Measurements from ENCODE around the gene PCDHA13.
A peak's percentile ranks its signal among the peaks of the same experiment; 100 is the strongest.
"Not testable (repeated sequence)": the region's sequence is repeated elsewhere in the genome, so short reads cannot be mapped to it uniquely, and the experiment has no call there.

PCDHA13 gene, protein sequence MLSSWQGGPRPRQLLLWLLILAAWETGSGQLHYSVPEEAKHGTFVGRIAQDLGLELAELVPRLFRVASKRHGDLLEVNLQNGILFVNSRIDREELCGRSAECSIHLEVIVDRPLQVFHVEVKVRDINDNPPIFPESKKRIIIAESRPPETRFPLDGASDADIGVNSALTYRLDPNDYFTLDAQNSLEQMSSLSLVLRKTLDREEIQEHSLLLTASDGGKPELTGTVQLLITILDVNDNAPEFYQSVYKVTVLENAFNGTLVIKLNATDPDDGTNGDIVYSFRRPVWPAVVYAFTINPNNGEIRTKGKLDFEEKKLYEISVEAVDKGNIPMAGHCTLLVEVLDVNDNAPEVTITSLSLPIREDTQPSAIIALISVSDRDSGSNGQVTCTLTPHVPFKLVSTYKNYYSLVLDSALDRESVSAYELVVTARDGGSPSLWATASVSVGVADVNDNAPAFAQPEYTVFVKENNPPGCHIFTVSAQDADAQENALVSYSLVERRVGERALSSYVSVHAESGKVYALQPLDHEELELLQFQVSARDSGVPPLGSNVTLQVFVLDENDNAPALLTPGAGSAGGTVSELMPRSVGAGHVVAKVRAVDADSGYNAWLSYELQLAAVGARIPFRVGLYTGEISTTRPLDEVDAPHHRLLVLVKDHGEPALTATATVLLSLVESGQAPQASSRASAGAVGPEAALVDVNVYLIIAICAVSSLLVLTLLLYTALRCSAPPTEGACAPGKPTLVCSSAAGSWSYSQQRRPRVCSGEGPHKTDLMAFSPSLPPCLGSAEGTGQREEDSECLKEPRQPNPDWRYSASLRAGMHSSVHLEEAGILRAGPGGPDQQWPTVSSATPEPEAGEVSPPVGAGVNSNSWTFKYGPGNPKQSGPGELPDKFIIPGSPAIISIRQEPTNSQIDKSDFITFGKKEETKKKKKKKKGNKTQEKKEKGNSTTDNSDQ

DNA sequence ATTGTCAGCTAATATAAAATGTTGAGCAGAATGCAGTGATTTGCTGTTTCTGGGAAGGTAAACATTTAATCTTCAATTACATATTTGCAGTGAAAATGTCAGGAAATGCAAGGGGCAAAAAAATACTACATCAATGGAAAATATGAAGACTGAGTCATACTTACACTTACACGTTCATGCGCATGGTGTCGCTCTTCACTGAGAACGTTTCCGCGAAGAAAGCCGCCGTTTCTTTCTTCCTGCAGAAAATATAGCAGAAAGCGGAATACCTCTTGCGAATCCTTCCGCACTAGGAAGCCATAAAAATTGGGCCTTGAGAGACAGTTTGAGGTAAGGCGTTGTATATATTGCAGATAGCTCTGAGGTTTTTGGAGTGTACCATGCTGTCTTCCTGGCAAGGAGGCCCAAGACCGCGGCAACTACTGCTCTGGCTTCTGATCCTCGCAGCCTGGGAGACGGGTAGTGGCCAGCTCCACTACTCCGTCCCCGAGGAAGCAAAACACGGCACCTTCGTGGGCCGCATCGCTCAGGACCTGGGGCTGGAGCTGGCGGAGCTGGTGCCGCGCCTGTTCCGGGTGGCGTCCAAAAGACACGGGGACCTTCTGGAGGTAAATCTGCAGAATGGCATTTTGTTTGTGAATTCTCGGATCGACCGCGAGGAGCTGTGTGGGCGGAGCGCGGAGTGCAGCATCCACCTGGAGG is at the start of gene PCDHA13:
TSS of gene PCDHA13 (plus strand) at position 236 of the 702 bp plus-strand sequence. CDS start at position 381, 145 bp downstream.
- H3K9ac ChIP-seq: no peak within 1 kb of the TSS
- no peaks in the 10 kb centered on the region for H3K27me3 ChIP-seq (ENCODE audit: control insufficient read depth, insufficient read depth, low read length)

DNA sequence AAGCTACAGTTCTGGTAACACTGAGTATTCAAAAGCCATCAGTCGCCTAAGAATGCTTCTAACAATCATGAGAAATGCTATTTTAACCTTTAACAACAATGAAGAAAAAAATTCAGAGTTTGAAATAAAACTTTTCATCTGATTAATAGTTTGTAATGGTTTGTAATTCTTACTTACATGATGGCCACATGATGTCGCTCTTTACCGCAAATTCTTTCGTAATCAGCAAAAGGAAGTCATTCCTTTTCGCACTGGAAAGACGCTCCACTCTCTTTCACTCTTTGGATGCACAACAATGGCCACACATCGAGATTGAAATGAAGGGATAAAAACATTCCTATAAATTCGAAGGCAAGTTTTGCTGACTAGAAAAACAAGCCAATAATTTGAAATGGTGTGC is 47.9 kb upstream of the PCDHA13 start, which contains the start of gene PCDHA7:
TSS of gene PCDHA7 (plus strand) at position 277 of the 400 bp plus-strand sequence. CDS start at position 392, 115 bp downstream.
- H3K27ac ChIP-seq: no peak within 1 kb of the TSS
- no peaks in the 10 kb centered on the region for H3K79me2 ChIP-seq
- no peak within 1 kb of the TSS for H2AFZ ChIP-seq
- no peaks in the 10 kb centered on the region for H3K9me3 ChIP-seq (ENCODE audit: control insufficient read depth, low read length)
- no peaks in the 10 kb centered on the region for H3K4me1 ChIP-seq
- H3K9ac ChIP-seq: no peak within 1 kb of the TSS
- TF ChIP-seq, protein P1, sequence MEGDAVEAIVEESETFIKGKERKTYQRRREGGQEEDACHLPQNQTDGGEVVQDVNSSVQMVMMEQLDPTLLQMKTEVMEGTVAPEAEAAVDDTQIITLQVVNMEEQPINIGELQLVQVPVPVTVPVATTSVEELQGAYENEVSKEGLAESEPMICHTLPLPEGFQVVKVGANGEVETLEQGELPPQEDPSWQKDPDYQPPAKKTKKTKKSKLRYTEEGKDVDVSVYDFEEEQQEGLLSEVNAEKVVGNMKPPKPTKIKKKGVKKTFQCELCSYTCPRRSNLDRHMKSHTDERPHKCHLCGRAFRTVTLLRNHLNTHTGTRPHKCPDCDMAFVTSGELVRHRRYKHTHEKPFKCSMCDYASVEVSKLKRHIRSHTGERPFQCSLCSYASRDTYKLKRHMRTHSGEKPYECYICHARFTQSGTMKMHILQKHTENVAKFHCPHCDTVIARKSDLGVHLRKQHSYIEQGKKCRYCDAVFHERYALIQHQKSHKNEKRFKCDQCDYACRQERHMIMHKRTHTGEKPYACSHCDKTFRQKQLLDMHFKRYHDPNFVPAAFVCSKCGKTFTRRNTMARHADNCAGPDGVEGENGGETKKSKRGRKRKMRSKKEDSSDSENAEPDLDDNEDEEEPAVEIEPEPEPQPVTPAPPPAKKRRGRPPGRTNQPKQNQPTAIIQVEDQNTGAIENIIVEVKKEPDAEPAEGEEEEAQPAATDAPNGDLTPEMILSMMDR (IDR thresholded peaks at IDR 0.05): no peak
- H3K27me3 ChIP-seq (ENCODE audit: control insufficient read depth, insufficient read depth, low read length): no peaks in the 10 kb centered on the region
- no peak within 1 kb of the TSS for H3K4me3 ChIP-seq (ENCODE audit: low read depth, low read length)
- H3K4me2 ChIP-seq (ENCODE audit: low read length): no peak within 1 kb of the TSS
- no peaks in the 10 kb centered on the region for H3K36me3 ChIP-seq (ENCODE audit: control insufficient read depth, insufficient read depth, low read length)

More for the DNA sequence above, at the start of gene PCDHA13:
- Histone ChIP-seq H3K79me2 (peaks cover 2% of the 10 kb centered on the region), H3K4me2 (ENCODE audit: low read length) (peak within 1 kb of the TSS; percentile 40), H3K4me3 (ENCODE audit: low read depth, low read length) (peak within 1 kb of the TSS; percentile 23), H3K27ac (no peak within 1 kb of the TSS), H3K9me3 (ENCODE audit: control insufficient read depth, low read length) (no peaks in the 10 kb centered on the region), H3K36me3 (ENCODE audit: control insufficient read depth, insufficient read depth, low read length) (no peaks in the 10 kb centered on the region), H3K4me1 (no peaks in the 10 kb centered on the region), H2AFZ (no peak within 1 kb of the TSS)
- TF ChIP-seq, protein P1 (IDR thresholded peaks at IDR 0.05): no peak

DNA sequence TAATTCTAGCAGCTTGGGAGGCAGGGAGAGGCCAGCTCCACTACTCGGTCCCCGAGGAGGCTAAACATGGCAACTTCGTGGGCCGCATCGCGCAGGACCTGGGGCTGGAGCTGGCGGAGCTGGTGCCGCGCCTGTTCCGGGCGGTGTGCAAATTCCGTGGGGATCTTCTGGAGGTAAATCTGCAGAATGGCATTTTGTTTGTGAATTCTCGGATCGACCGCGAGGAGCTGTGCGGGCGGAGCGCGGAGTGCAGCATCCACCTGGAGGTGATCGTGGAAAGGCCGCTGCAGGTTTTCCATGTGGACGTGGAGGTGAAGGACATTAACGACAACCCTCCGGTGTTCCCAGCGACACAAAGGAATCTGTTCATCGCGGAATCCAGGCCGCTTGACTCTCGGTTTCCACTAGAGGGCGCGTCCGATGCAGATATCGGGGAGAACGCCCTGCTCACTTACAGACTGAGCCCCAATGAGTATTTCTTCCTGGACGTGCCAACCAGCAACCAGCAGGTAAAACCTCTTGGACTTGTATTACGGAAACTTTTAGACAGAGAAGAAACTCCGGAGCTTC is 47.4 kb upstream of the PCDHA13 start:
- not testable (repeated sequence) for H3K4me3 ChIP-seq (ENCODE audit: low read depth, low read length); H3K36me3 ChIP-seq (ENCODE audit: control insufficient read depth, insufficient read depth, low read length); H3K9ac ChIP-seq; H3K27me3 ChIP-seq (ENCODE audit: control insufficient read depth, insufficient read depth, low read length); H3K27ac ChIP-seq; H3K4me1 ChIP-seq; H2AFZ ChIP-seq; H3K4me2 ChIP-seq (ENCODE audit: low read length); H3K9me3 ChIP-seq (ENCODE audit: control insufficient read depth, low read length); H3K79me2 ChIP-seq

DNA sequence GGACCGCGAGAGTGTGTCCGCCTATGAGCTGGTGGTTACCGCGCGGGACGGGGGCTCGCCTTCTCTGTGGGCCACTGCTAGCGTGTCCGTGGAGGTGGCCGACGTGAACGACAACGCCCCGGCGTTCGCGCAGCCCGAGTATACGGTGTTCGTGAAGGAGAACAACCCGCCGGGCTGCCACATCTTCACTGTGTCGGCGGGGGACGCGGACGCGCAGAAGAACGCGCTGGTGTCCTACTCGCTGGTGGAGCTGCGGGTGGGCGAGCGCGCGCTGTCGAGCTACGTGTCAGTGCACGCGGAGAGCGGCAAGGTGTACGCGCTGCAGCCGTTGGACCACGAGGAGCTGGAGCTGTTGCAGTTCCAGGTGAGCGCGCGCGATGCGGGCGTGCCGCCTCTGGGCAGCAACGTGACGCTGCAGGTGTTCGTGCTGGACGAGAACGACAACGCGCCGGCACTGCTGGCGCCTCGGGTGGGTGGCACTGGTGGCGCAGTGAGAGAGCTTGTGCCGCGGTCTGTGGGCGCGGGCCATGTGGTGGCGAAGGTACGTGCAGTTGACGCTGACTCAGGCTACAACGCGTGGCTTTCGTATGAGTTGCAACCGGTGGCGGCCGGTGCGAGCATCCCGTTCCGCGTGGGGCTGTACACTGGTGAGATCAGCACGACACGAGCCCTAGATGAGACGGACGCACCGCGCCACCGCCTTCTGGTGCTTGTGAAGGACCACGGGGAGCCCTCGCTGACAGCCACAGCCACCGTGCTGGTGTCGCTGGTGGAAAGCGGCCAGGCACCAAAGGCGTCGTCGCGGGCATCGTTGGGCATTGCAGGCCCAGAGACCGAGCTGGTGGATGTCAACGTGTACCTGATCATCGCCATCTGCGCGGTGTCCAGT is 46.1 kb upstream of the PCDHA13 start:
- Histone ChIP-seq H3K4me3 (ENCODE audit: low read depth, low read length) (no peak overlapping the region), H3K27me3 (ENCODE audit: control insufficient read depth, insufficient read depth, low read length) (no peaks in the 10 kb centered on the region), H3K9me3 (ENCODE audit: control insufficient read depth, low read length) (no peaks in the 10 kb centered on the region), H3K4me1 (no peaks in the 10 kb centered on the region), H3K9ac (no peak overlapping the region), H3K4me2 (ENCODE audit: low read length) (no peak overlapping the region), H3K27ac (no peak overlapping the region), H2AFZ (no peak overlapping the region), H3K36me3 (ENCODE audit: control insufficient read depth, insufficient read depth, low read length) (no peaks in the 10 kb centered on the region), H3K79me2 (no peaks in the 10 kb centered on the region)
- TF ChIP-seq, protein P1 (IDR thresholded peaks at IDR 0.05): no peak

Measured in parathyroid adenoma (tissue), 2 donors.